Raji (cell line): ENCODE results near the gene LDLR.

Experiments
- POLR2A ChIP-seq: IDR thresholded peaks from 2 replicates; pipeline ENCODE4 v1.6.1; 2011; ENCODE audit warnings: low read depth, low read length, control low read depth; ENCODE audit not compliant: insufficient read depth

The LDLR gene

GRCh38 chr19:11171144-11171543, 81.9 kb downstream of the LDLR start:
- no peak for TF ChIP-seq POLR2A

DNA sequence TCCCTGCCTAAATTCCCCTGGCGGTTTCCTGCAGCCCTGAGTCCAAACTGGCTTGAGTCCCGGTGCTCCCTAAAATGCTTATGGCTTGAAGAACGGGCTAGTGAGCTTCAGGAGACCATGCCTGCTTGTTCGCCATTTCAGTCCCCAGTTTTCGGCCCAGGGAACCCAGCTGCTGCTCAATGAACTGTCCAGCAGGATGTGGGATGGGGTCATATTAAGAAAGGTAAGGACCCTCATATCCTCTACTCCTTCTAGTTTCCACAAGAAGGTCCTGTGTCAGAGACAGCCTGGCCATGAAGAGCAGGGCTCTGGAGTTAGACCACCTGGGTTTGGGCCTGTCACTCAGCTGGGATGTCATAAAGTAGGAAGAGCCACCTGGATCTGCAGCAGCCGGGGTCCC, 83.3 kb downstream of the LDLR start:
- no peak for TF ChIP-seq POLR2A

GRCh38 chr19:11173516-11174155, 84.4 kb downstream of the LDLR start:
- TF ChIP-seq POLR2A, result no peak

- no peak for TF ChIP-seq POLR2A
These were observed 85.1 kb downstream of the LDLR start for GRCh38 chr19:11174336-11174735.

GRCh38 chr19:11175920-11176319, 86.7 kb downstream of the LDLR start:
- TF ChIP-seq POLR2A, result no peak

- TF ChIP-seq POLR2A, result no peak
These were observed 87.4 kb downstream of the LDLR start for GRCh38 chr19:11176466-11177193.

DNA sequence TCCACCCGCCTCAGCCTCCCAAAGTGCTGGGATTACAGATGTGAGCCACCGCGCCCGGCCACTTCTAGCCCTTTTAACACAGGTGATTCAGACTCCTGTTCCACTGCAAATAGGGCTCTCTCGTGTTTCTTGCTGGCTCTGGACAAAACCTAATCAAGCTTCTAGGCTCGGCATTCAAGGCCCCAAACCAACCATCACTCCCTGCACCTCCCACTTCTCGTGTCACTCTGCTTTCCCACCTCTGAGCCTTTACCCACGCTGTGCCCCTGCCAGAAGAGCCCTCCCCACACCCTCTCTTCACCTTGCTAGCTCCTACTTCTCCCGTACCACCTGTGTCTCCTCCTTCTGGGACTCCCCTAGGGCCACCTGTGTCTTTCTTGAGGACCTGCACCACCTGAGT, 88.3 kb downstream of the LDLR start:
- no peak for TF ChIP-seq POLR2A

- TF ChIP-seq POLR2A, result no peak
These were observed 90.5 kb downstream of the LDLR start for GRCh38 chr19:11179716-11180297.

- no peak for TF ChIP-seq POLR2A
These were observed 91.1 kb downstream of the LDLR start for GRCh38 chr19:11180346-11180745.

DNA sequence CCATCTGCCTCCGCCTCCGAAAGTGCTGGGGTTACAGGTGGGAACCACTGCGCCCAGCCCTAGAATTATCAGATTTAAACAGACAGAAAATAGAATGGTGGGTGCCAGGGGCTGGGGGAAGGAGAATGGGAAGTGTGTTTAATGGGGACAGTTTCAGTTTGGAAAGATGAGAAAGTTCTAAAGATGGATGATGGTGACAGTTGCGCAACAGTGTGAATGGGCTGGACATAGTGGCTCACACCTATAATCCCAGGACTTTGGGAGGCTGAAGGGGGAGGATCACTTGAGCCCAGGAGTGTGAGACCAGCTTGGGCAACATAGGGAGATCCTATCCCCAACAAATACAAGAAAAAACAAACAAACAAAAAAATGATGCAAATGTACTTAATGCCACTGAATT, 92.2 kb downstream of the LDLR start:
- TF ChIP-seq POLR2A, result no peak
